GM18508 (cell line): ENCODE results near the gene TES.

Experiments
- ATAC-seq: cut with Tn5 transposase; IDR thresholded peaks from one replicate; pipeline ENCODE4 v1.9.1; 2021; ENCODE audit warnings: moderate number of reproducible peaks; ENCODE audit not compliant: insufficient read depth, unreplicated experiment

Gene TES

GRCh38 chr7:116218747-116219146 lies 8.4 kb downstream of the TES start:
- no peak for ATAC-seq

- ATAC-seq: no peak
Measured at GRCh38 chr7:116219288-116219687, 8.9 kb downstream of the TES start.

GRCh38 chr7:116219834-116220233 lies 9.5 kb downstream of the TES start:
- no peak for ATAC-seq

- ATAC-seq: no peak
Measured at GRCh38 chr7:116222501-116222900, 12.2 kb downstream of the TES start.

GRCh38 chr7:116223588-116223987 lies 13.2 kb downstream of the TES start:
- no peak for ATAC-seq

GRCh38 chr7:116224492-116225098 lies 14.3 kb downstream of the TES start:
- peak; percentile 52 for ATAC-seq

- no peak for ATAC-seq
Measured at GRCh38 chr7:116225860-116226259, 15.5 kb downstream of the TES start.

DNA sequence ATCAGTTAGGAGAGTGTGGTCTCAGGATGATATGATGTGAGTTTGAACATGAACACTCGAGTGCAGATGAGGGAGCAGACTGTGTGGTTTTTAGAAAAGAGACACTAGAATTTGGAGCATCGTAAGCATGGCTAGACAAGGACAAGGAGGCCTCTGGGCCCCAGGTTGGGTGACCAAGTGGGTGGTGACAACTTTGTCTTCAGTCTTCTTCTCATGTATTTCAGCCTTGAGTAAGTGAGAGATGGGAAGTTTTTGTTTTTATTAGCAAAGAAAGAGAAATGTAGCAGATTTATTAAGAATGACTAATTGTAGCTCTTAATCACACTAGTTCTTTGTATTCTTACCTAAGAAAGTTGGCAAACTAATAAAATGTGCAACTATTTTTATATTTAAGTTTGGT lies 16.3 kb downstream of the TES start:
- ATAC-seq: no peak

GRCh38 chr7:116227678-116228239 lies 17.4 kb downstream of the TES start:
- ATAC-seq: no peak

DNA sequence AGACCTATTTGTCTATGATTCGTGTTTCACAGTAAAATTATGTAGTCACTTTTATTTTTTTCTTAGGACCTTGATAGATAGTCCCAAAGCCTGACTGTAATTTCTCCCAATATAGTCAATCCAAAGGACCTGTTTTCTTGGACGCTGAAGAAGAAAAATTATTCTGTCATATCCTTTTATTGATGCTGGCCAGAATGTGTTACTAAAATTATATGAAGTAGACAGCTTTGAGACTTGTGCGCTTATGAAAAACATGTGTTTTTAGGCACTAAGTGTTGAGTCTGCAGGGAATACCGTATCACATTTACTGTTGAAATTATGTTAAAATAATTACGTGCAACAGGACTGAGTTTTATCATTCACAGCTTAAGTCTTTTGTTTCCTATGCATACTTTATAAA lies 17.9 kb downstream of the TES start:
- ATAC-seq: no peak

DNA sequence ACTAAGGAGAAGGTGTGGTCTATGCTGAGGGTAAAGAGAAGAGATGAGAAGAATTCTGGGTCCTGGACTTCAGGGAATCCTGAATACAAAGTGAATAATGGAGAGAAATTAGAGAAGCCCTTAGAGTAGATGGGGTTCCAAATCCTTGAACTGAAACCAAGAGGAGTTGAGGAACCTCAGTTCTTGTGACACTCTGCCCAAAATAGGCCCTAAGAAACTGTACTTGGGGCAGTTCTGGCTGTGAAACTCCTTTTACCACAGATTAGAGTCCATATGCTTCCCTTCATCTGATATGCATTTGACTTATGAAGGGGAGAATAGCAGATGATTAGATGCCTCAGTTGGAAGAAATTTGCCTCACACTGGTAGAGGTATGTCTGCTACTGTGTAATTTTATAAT lies 19.0 kb downstream of the TES start:
- no peak for ATAC-seq

- no peak for ATAC-seq
Measured at GRCh38 chr7:116230191-116231005, 20.1 kb downstream of the TES start.

GRCh38 chr7:116231543-116231942 lies 21.2 kb downstream of the TES start:
- ATAC-seq: no peak

GRCh38 chr7:116231949-116232348 lies 21.6 kb downstream of the TES start:
- ATAC-seq: no peak

GRCh38 chr7:116232350-116232749 lies 22.0 kb downstream of the TES start:
- no peak for ATAC-seq

- ATAC-seq: no peak
Measured at GRCh38 chr7:116232920-116233319, 22.6 kb downstream of the TES start.

DNA sequence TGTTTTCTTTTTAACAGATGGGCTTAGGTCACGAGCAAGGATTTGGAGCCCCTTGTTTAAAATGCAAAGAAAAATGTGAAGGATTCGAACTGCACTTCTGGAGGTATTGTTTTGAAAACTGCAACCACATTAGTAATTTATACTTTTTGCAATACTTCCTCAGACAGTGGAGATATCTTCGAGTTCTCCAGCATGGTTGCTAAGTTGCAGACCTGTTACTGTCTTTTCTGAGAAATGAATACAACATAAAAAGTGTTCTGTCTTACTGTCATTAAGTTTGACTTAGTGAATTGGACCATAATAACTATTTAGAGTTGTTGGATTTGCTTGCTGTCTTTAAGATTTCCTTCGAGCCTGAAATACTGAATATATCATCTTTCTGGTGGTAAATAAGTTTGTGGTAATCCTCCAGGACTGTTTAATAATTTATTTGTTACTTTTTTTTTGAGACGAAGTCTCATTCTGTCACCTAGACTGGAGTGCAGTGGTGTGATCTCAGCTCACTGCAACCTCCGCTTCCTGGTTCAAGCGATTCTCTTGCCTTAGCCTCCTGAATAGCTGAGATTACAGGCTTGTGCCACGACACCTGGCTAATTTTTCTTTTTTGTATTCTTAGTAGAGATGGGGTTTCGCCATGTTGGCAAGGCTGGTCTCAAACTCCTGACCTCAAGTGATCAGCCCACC lies 24.3 kb downstream of the TES start:
- no peak for ATAC-seq

GRCh38 chr7:116235380-116235779 lies 25.0 kb downstream of the TES start:
- no peak for ATAC-seq

- ATAC-seq: peak; percentile 41
Measured at GRCh38 chr7:116236020-116236630, 25.8 kb downstream of the TES start.

DNA sequence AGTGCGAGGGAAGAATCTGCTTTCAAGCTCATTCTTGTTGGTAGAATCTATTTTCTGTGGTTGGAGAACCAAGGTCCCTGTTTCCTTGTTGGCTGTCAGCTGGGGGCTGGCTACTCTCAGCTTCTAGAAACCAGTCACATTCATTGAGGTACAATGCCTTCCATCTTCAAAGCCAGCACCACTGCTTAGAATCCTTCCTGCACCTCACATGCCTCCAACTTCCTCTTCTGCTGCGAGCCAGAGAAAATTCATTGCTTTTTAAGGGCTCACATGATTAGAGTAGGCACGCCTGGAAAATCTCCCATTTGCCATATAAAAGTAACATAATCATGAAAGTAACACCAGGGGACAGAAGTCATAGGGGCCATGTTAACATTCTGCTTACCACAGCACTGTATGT lies 28.7 kb downstream of the TES start:
- no peak for ATAC-seq

GRCh38 chr7:116239434-116239833 lies 29.1 kb downstream of the TES start:
- no peak for ATAC-seq
